ENCODE data around the gene MYRFL.

MYRFL gene

DNA sequence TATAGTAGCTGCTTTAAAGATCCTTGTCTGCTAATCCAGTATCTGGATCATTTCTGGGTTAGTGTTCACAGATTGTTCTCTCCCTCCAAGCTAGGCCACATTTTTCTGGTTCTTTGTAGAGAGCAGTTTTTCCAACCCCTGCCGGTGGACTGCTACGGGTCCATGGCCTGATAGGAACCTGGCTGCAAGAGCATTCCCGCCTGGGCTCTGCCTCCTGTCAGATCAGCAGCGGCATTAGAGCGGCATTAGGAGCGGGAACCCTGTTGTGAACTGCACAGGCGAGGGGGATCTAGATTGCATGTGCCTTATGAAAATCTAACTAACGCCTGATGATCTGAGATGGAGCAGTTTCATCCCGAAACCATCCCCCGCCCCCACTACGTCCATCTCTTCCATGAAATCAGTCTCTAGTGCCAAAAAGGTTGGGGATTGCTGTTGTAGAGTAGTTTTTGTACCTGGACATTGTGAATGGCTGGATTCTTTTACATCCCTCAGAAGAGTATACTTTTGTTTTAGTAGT is 50.4 kb downstream of the MYRFL start:
- no peak for TF ChIP-seq GATA2 (IDR thresholded peaks at IDR 0.05; ENCODE audit: low read depth, low read length)
- no peak for TF ChIP-seq GATA3 (IDR thresholded peaks at IDR 0.05; ENCODE audit: low read depth, low read length)

DNA sequence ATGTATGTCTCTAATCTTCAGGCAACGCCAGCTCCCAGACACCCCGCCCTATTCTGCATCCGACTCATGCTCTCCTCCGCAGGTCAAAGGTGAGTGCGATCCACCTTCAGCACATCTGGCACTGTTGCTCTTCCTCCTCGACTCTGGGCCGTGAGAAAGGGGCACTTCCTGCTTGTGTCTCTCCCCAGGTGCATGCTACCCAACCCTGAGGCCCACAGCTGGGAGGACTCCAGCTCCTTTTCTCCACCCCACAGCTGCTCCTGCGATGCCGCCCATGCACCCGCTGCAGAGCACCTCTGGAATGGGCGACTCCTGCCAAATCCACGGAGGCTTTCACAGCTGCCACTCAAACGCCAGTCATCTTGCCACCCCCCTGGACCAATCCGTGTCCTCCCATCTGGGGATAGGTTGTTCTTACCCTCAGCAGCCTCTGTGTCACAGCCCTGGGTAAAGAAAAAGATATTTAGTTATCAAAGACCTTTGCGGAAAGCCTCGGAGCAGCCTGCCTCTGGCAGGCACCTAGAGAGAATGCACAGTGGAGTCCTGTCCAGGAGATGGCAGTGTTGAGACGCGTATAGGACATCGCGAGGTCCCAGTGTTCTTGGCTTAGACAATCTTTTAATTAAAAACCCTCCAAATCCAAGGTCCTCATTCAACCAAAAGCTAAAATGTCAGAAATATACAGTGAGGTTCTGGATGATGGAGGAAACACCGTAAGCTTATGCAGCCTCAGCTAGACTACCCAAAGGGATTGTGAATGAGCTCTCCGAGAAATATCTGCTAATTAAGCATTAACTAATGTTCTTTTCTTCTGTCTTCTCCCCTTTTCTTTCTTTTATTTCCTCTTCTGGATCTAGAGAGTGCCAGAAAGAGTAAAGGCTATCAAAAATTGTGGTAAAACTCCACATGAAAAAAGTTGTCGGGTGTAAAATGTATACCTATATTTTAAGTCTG is 54.3 kb downstream of the MYRFL start:
- no peak for TF ChIP-seq GATA2 (IDR thresholded peaks at IDR 0.05; ENCODE audit: low read depth, low read length)
- no peak for TF ChIP-seq GATA3 (IDR thresholded peaks at IDR 0.05; ENCODE audit: low read depth, low read length)

DNA sequence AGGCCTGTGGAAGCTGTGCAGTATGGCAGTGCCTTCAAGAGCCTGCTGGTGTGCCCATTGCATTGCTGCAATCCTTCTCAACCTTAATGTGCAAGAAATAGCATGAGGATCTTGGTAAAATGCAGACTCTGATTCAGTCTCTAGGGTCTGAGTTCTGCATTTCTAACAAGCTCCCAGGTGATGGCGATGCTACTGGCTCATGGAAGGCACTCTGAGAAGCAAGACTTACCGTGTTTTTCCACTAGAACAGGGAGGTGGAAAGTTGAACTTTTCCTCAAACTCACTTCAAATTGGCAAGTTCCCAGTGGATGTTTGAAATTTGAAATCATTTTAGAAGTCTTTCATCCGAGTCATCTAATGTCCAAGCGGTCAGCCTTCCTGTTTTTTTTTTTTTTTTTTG is 55.5 kb downstream of the MYRFL start:
- TF ChIP-seq GATA3 (IDR thresholded peaks at IDR 0.05; ENCODE audit: low read depth, low read length) (no peak), GATA2 (IDR thresholded peaks at IDR 0.05; ENCODE audit: low read depth, low read length) (no peak)

DNA sequence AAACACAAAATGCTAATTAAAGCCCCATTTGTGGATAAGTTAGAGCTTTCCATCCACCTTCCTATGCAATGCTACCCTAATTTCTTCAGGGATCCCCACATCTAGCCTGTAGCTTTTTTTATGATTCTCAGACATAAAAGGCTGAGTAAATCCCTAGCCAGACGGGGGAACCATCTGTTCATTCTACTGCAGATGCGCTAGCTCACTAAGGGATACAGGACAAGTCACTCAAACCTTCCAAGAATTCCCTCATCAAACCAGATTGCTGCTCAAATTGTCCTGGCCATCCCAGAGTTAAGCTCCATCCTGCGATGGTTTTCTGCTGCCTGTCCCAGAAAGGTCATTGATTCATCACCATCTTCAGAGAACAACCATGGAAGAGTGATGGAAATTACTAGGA is 56.7 kb downstream of the MYRFL start:
- no peak for TF ChIP-seq GATA3 (IDR thresholded peaks at IDR 0.05; ENCODE audit: low read depth, low read length)
- no peak for TF ChIP-seq GATA2 (IDR thresholded peaks at IDR 0.05; ENCODE audit: low read depth, low read length)

DNA sequence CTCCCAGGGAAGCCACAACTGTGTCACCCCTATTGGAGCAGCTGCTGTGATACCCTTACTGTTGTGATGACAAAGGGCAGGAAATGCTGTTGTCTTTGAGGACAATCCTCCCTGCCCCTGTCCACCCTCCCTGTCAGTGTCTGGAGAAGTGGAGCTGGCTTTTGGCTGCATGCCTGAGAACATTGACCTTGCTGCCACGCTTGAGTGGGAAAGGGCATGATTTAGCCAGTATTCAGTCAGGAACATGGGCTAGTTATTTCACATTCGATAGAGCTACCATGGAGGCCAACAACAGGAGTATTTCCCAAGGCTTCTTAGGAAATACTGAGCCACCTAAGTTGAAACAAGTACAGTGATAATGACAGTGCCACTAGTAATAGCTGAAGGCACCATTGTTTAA is 59.4 kb downstream of the MYRFL start:
- TF ChIP-seq GATA2 (IDR thresholded peaks at IDR 0.05; ENCODE audit: low read depth, low read length): no peak
- TF ChIP-seq GATA3 (IDR thresholded peaks at IDR 0.05; ENCODE audit: low read depth, low read length): no peak

DNA sequence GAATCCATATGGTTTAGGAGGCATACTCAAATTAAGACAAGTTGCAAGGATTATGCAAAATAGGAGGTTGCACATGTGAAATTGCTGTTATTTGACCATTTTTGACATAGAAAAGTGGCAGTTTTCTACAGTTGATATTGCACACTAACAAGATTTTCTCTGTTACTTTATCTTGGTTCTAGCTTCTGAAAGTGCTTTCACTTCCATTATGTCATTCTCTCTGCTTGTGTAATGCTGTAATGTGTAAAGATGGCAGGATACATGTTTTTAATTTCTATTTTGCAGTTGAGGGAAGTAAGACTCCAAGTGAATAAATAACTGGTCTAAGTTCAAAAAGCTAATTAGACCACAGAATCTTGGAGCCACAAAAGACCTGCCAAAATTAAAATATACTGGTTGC is 60.6 kb downstream of the MYRFL start:
- no peak for TF ChIP-seq GATA2 (IDR thresholded peaks at IDR 0.05; ENCODE audit: low read depth, low read length)
- no peak for TF ChIP-seq GATA3 (IDR thresholded peaks at IDR 0.05; ENCODE audit: low read depth, low read length)

DNA sequence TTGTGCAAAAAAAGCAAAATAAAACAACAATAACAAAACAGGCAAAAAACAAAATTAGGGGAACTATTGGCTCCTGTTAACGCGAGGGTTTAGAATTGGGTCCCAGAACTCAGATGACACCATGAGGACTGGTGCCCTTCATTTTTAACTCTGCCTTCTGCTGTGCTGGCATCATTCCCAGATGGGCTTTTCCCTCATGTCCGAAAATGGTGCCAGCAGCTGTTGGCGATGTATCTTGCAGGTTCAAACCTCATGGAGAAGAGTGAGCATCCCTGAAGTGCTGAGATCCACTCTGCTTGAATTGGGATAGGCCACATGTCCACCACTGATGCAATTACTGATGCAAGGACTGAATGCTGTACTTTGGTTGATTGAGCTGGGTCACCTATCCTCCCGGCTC is 61.1 kb downstream of the MYRFL start:
- TF ChIP-seq GATA3 (IDR thresholded peaks at IDR 0.05; ENCODE audit: low read depth, low read length) (no peak), GATA2 (IDR thresholded peaks at IDR 0.05; ENCODE audit: low read depth, low read length) (no peak)

DNA sequence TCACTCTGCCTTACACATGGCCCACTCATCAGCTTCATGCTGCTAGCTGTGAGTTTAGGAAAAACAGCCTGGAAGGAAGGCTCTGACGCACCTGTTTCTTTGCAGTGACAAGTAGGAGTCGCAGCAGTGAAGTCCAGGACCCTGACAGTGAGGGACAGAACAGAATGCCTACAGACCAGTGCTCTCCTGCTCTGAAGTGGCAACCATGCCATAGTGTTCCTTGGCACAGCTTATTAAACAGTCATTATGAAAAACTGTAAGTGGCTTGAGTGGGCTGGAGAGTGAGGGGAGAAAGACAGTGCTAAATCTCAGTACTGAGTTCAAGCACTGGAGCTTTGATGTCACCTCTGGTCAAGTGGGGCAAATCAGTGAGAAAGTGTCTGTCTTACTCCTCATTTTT is 61.7 kb downstream of the MYRFL start:
- TF ChIP-seq GATA3 (IDR thresholded peaks at IDR 0.05; ENCODE audit: low read depth, low read length) (no peak), GATA2 (IDR thresholded peaks at IDR 0.05; ENCODE audit: low read depth, low read length) (no peak)

DNA sequence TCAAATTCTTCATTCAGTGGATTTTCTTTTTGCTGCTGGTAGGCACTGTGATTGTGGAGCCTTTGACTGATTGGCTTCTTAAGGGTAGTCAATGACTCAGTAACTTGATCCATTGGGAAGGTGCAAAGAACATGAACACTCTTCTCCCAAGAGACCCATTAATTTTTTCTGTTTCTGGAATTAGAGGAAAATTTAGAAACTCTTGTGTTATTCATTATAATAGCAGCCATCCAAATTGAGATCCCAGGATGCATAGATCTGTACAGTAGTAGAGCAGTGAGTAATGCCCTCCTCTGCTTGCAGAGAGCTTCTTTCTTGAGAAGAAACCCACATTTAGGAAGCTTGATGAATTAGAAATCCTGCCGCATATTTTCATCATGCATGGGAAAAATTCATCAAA is 63.9 kb downstream of the MYRFL start:
- TF ChIP-seq GATA3 (IDR thresholded peaks at IDR 0.05; ENCODE audit: low read depth, low read length) (no peak), GATA2 (IDR thresholded peaks at IDR 0.05; ENCODE audit: low read depth, low read length) (no peak)

DNA sequence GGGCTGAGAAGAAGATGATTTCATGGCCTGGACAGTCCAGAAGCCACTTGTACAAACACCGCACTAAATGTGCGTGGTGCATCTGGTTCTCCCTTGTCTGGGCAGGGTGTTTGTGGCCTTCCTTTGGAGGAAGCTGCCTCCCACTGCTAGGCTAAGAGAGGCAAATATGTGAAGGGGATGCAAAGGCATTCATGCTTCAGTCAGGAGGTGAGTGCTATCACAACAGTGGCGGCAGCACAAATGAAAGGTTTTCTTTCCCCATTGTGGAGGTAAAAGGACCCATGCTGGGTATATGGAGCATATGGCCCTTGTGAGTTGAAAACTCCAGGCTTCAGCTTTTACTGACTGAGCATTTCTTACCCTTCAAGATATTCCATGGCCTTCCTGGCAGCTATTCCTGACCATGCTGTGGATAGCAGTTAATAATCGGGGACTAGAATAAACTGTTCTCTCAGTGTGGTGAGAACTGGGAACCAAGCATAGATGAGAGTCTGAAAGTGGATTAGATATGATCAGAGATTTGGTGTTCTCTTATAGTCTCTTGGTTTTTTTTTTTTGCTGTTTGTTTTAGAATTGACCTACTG is 69.9 kb downstream of the MYRFL start:
- TF ChIP-seq GATA3 (IDR thresholded peaks at IDR 0.05; ENCODE audit: low read depth, low read length) (no peak), GATA2 (IDR thresholded peaks at IDR 0.05; ENCODE audit: low read depth, low read length) (no peak)

DNA sequence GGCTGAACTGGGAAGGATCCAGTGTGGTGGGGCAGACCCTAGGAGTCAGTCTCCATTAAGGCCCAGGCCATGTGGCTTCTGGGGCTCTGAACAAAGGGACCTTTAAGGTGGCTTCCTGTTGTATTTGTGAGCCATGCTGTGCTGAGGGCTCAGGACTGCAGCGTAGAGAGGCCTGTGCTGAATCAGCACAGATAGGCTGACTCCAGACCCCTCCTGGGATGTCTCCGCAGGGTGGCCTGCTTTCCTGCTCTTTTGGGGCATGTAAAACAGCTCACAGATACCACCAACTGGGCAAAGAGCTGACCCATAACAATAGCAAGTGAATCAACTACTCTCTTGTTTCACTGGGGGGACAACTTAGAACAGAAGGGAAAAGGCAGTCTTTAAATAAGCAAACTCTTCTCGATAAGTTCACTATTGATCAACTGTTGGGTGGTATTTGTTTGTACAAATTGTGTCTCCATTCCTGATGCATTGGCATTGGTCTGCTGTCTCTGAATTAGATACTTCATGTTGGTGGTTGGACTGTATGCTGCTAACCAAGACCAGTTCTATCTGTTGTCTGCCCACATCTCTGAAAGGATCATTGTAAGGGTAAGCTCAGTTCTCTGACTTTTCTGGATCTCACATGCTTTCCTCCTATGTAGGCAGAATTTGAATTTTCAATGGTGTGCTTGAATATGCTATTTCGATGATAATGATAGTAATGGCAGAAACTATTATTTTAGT is 71.8 kb downstream of the MYRFL start:
- no peak for TF ChIP-seq GATA2 (IDR thresholded peaks at IDR 0.05; ENCODE audit: low read depth, low read length)
- no peak for TF ChIP-seq GATA3 (IDR thresholded peaks at IDR 0.05; ENCODE audit: low read depth, low read length)

DNA sequence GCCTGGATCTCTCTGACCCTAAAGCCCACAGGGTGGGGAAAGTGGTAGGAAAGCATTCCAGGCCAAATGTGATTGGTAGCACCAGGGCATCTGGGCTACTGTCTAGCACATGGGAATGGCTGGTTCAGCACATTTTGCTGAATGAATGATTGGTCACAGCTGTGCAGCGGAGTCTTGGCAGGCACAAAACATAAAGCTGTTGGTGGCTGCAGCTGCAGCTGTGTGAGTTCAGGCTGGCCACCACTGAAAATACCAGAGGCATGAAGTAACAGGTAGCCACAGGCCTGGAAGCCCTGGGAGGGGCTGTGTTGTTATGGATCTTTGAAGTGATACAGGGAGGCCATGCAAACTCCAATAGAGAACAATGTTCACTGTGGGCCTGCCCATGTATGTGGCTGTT is 72.7 kb downstream of the MYRFL start:
- TF ChIP-seq GATA3 (IDR thresholded peaks at IDR 0.05; ENCODE audit: low read depth, low read length): no peak
- no peak for TF ChIP-seq GATA2 (IDR thresholded peaks at IDR 0.05; ENCODE audit: low read depth, low read length)

DNA sequence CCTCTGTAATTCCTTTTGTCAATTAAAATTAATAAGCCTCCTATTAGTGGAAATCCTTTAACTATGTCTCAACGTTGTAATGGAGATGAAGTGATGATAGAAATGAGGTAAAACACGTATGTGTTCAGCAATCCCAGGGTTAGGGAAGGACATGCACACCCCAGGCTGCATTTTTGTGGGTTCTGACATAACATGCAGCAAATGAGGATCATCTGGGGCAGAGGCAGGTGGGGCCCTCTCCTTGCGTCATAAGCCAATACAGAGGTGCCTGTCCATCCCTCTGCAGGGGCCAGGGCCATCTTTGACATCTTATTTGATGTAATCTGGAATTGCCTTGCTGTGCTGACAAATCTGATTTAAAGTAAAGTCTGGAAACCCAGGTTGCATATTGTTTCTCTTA is 73.2 kb downstream of the MYRFL start:
- TF ChIP-seq GATA3 (IDR thresholded peaks at IDR 0.05; ENCODE audit: low read depth, low read length): no peak
- no peak for TF ChIP-seq GATA2 (IDR thresholded peaks at IDR 0.05; ENCODE audit: low read depth, low read length)

DNA sequence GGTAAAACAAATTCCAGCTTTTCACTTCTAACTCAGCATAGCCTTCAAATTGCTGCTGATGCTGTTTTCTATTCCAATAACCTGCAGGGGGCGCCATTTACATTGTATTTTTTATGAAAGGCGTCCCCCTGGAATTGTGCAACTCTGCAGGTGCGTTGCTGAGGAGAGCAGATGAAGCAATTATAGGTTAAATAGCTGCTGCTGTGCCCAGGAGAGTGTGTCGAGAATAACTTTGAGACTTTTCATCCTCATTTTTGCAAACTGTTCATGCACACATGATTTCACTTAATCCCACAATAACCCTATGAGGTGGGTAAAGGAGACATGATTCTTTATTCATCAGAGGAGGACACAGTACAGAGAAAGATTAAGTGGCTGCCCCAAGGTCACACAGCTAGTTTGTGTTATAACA is 75.7 kb downstream of the MYRFL start:
- no peak for TF ChIP-seq GATA2 (IDR thresholded peaks at IDR 0.05; ENCODE audit: low read depth, low read length)
- no peak for TF ChIP-seq GATA3 (IDR thresholded peaks at IDR 0.05; ENCODE audit: low read depth, low read length)

All from SH-SY5Y (cell line).